HCT116 (cell line): ENCODE results near the gene TMEM234. TPM values are rescaled to one million over a fixed set of nuclear protein-coding genes. Genes with fewer than 3 reads are reported as not detected.

Experiments used
- ATAC-seq: fragments of 200-7000 bp; cut with Tn5 transposase; 2 replicates; pipeline ENCODE4 v1.9.1; 2020; ENCODE audit warnings: mild to moderate bottlenecking, moderate library complexity
- BruUV-seq: library from RNA; stranded (reverse); fragments of 400-500 nt; replicated peaks from 2 replicates; lab custom pipeline; 2021; lab: Mats Ljungman, UMichigan
- CTCF ChIA-PET: fragments of 300-600 bp; sonication (Branson Sonifier 250); formaldehyde crosslinking; loops from one replicate; lab custom pipeline; 2021; ENCODE audit warnings: antibody characterized with exemption; lab: Charles Lee
- POLR2A ChIA-PET: fragments of 300-600, 350-600 bp; sonication (Branson Sonifier 250); formaldehyde crosslinking; loops from one replicate; lab custom pipeline; 2021; ENCODE audit warnings: antibody characterized with exemption; lab: Charles Lee
- RAD21 ChIA-PET, 2 experiments: fragments of 300-600 bp; sonication (Branson Sonifier 250); formaldehyde crosslinking; loops; one replicate each; lab custom pipeline; 2023; ENCODE audit warnings: low total read pairs in 2 of 2; ENCODE audit not compliant: uncharacterized antibody in 2 of 2, unreplicated experiment in 2 of 2, low non-redundant PET in 1 of 2; lab: Charles Lee
- DNase-seq: peaks from one replicate; pipeline ENCODE4 v3.0.0-alpha.2; 2010; ENCODE audit warnings: low read depth, low spot score
- H2AFZ ChIP-seq: fragments of 200-600 bp; shearing (Covaris generic), sonication (generic); 2 replicates; pipeline ENCODE4 v1.6.1; 2017; ENCODE audit warnings: low read depth, mixed run types, mixed read lengths, antibody characterized with exemption, low read length; ENCODE audit not compliant: poor library complexity, severe bottlenecking
- H3K27ac ChIP-seq: 2 replicates; pipeline ENCODE4 v1.5.1; 2012; ENCODE audit warnings: low read depth, low read length
- H3K27me3 ChIP-seq: fragments of 200-600 bp; sonication (generic); 2 replicates; pipeline ENCODE4 v1.6.1; 2016; ENCODE audit warnings: mixed run types, low read length, mixed read lengths; ENCODE audit not compliant: insufficient read depth
- H3K36me3 ChIP-seq, 2 experiments: fragments of 200-500 bp in 1 of 2; fragments of 200-600 bp in 1 of 2; sonication (Bioruptor generic) in 1 of 2; sonication (generic) in 1 of 2; 2 replicates each; pipeline versions ENCODE4 v1.5.1 to v1.6.1; 2014 to 2016; ENCODE audit warnings: low read length in 2 of 2, inconsistent platforms in 1 of 2, mixed read lengths in 1 of 2, mixed run types in 1 of 2; ENCODE audit not compliant: insufficient read depth in 2 of 2, control insufficient read depth in 1 of 2
- H3K4me1 ChIP-seq, 2 experiments: fragments of 200-600 bp in 1 of 2; sonication (generic) in 1 of 2; 2 replicates each; pipeline versions ENCODE4 v1.5.1 to v1.6.1; 2012 to 2017; ENCODE audit warnings: low read length in 2 of 2, inconsistent platforms in 1 of 2, mild to moderate bottlenecking in 1 of 2, mixed read lengths in 1 of 2, mixed run types in 1 of 2, moderate library complexity in 1 of 2; ENCODE audit not compliant: insufficient read depth in 2 of 2, control insufficient read depth in 1 of 2
- H3K4me2 ChIP-seq: fragments of 200-600 bp; sonication (generic); 2 replicates; pipeline ENCODE4 v1.6.1; 2017; ENCODE audit warnings: mixed run types, low read length, mixed read lengths
- H3K4me3 ChIP-seq, 2 experiments: fragments of 200-600 bp in 1 of 2; sonication (generic) in 1 of 2; replicated peaks in 1 of 2; 2 replicates each; pipeline ENCODE4 v1.5.1; 2011 to 2016; ENCODE audit warnings: low read length in 2 of 2, control low read depth in 1 of 2, low read depth in 1 of 2, mild to moderate bottlenecking in 1 of 2, mixed read lengths in 1 of 2, mixed run types in 1 of 2
- H3K79me2 ChIP-seq: fragments of 200-600 bp; sonication (generic); 2 replicates; pipeline ENCODE4 v1.6.1; 2017; ENCODE audit warnings: mild to moderate bottlenecking, mixed run types, low read length, moderate library complexity, mixed read lengths; ENCODE audit not compliant: insufficient read depth
- H3K9ac ChIP-seq: fragments of 200-600 bp; sonication (generic); 2 replicates; pipeline ENCODE4 v1.6.1; 2016; ENCODE audit warnings: low read length, mixed read lengths
- H3K9me2 ChIP-seq: fragments of 200-600 bp; sonication (generic), shearing (Covaris generic); 2 replicates; pipeline ENCODE4 v1.6.1; 2017; ENCODE audit warnings: mixed run types, mild to moderate bottlenecking, moderate library complexity; ENCODE audit not compliant: insufficient read depth
- H3K9me3 ChIP-seq, 2 experiments: fragments of 200-500 bp in 1 of 2; fragments of 200-600 bp in 1 of 2; sonication (Bioruptor generic) in 1 of 2; sonication (generic) in 1 of 2; 2 replicates each; pipeline ENCODE4 v1.6.1; 2014 to 2017; ENCODE audit warnings: low read length in 2 of 2, mixed read lengths in 2 of 2, inconsistent platforms in 1 of 2, low read depth in 1 of 2, mild to moderate bottlenecking in 1 of 2, mixed run types in 1 of 2, moderate library complexity in 1 of 2; ENCODE audit not compliant: control insufficient read depth in 1 of 2, insufficient read depth in 1 of 2
- H4K20me1 ChIP-seq: fragments of 200-600 bp; sonication (generic), shearing (Covaris generic); 2 replicates; pipeline ENCODE4 v1.6.1; 2017; ENCODE audit warnings: mixed run types, mild to moderate bottlenecking, moderate library complexity; ENCODE audit not compliant: insufficient read depth
- CBX3 ChIP-seq: IDR thresholded peaks from 2 replicates; pipeline ENCODE4 v1.6.1; 2012; ENCODE audit warnings: low read depth
- CEBPB ChIP-seq: IDR thresholded peaks from 2 replicates; pipeline ENCODE4 v1.6.1; 2012; ENCODE audit warnings: low read depth
- EGR1 ChIP-seq: IDR thresholded peaks from 2 replicates; pipeline ENCODE4 v1.6.1; 2012; ENCODE audit warnings: low read depth
- EZH2 ChIP-seq: fragments of 200-600 bp; sonication (generic); IDR thresholded peaks from 2 replicates; pipeline ENCODE4 v1.6.1; 2017; ENCODE audit warnings: antibody characterized with exemption, mixed run types
- FOSL1 ChIP-seq: IDR thresholded peaks from 2 replicates; pipeline ENCODE4 v1.6.1; 2012; ENCODE audit warnings: low read depth
- MAX ChIP-seq: IDR thresholded peaks from 2 replicates; pipeline ENCODE4 v1.6.1; 2012
- POLR2A ChIP-seq: IDR thresholded peaks from 2 replicates; pipeline ENCODE4 v1.7.0; 2011; ENCODE audit warnings: borderline replicate concordance; ENCODE audit not compliant: insufficient read depth, insufficient read length; ENCODE audit errors: extremely low read depth
- POLR2AphosphoS5 ChIP-seq: IDR thresholded peaks from 2 replicates; pipeline ENCODE4 v1.6.1; 2011; ENCODE audit warnings: mild to moderate bottlenecking, low read depth, low read length, moderate library complexity
- RAD21 ChIP-seq: IDR thresholded peaks from 2 replicates; pipeline ENCODE4 v1.6.1; 2012; ENCODE audit warnings: low read depth, mild to moderate bottlenecking
- REST ChIP-seq: IDR thresholded peaks from 2 replicates; pipeline ENCODE4 v1.6.1; 2012; ENCODE audit warnings: low read depth
- SIN3A ChIP-seq: IDR thresholded peaks from 2 replicates; pipeline ENCODE4 v1.6.1; 2012; ENCODE audit warnings: low read depth
- SP1 ChIP-seq: IDR thresholded peaks from 2 replicates; pipeline ENCODE4 v1.6.1; 2012; ENCODE audit warnings: low read depth
- TCF7L2 ChIP-seq: IDR thresholded peaks from 2 replicates; pipeline ENCODE4 v1.7.0; 2011; ENCODE audit warnings: borderline replicate concordance, inconsistent platforms; ENCODE audit not compliant: insufficient read depth, insufficient read length; ENCODE audit errors: extremely low read depth
- ZFX ChIP-seq: fragments of 450-650 bp; IDR thresholded peaks from 2 replicates; pipeline ENCODE4 v1.6.1; 2017
- intact Hi-C: fragments of 100-400 bp; cut with micrococcal nuclease; formaldehyde crosslinking; loops from 2 replicates; pipeline ENCODE4 v1.10.0; 2022
- total RNA-seq: library from RNA; stranded (reverse); gene quantifications from one replicate; pipeline ENCODE4 v1.2.1, GENCODE V29; 2021; ENCODE audit not compliant: unreplicated experiment

Gene TMEM234
- total RNA-seq, 1 experiment from 2014 or later = 12.3 TPM

GRCh38 chr1:32179443-32180185, 42.5 kb downstream of the TMEM234 start, which contains the start of gene TXLNA:
Gene TXLNA (plus strand): TSS chr1:32179675. CDS start chr1:32180346, 671 bp downstream.
- H3K79me2 ChIP-seq = peaks cover 45% of the 10 kb centered on the region
- H3K4me3 ChIP-seq = peak within 1 kb of the TSS; percentile 85 to 86
- H3K4me1 ChIP-seq = peaks cover 15 to 32% of the 10 kb centered on the region in 2 experiments
- no TSS peak for BruUV-seq
- H3K27me3 ChIP-seq = no peaks in the 10 kb centered on the region
- intact Hi-C loops = loop anchor here (5.0 kb wide), 1 partner anchor 67 kb away; no protein-coding TSS in a partner anchor
- peak within 1 kb of the TSS; percentile 95 for H3K9ac ChIP-seq
- ATAC-seq = peak; percentile 92
- ChIA-PET RAD21 (interaction anchor here in 1 of 2 experiments (0.6 kb wide), 1 partner anchor 64 kb away, joined by 6 read pairs; no protein-coding TSS in a partner anchor), CTCF (no interaction called here), POLR2A (interaction anchor here (1.0 to 1.5 kb wide), 5 partner anchors 25 to 156 kb away, joined by 3 to 7 read pairs (median 4); partner anchors contain the start of genes MARCKSL1 and TMEM39B)
- H3K9me3 ChIP-seq = no peaks in the 10 kb centered on the region
- peak; percentile 83 for DNase-seq
- H2AFZ ChIP-seq = peak within 1 kb of the TSS; percentile 72
- peak within 1 kb of the TSS; percentile 95 for H3K4me2 ChIP-seq
- H4K20me1 ChIP-seq = peaks cover 6% of the 10 kb centered on the region; the same call in 1 of the 2 replicates
- peaks cover 19 to 32% of the 10 kb centered on the region in 2 experiments for H3K36me3 ChIP-seq
- TF ChIP-seq REST = no peak
- TF ChIP-seq EGR1 = peak; percentile 95
- TF ChIP-seq SP1 = peak; percentile 82
- no peak for TF ChIP-seq CEBPB
- peak; percentile 83 for TF ChIP-seq POLR2A
- TF ChIP-seq MAX = peak; percentile 96
- no peak for TF ChIP-seq EZH2
- TF ChIP-seq CBX3 = 0 out of 2 replicates have a peak, but pooled peaks have one; percentile 18
- TF ChIP-seq SIN3A = peak; percentile 88
- peak; percentile 79 for TF ChIP-seq POLR2AphosphoS5
- peak; percentile 55; the same call in 1 of the 2 replicates for TF ChIP-seq ZFX
- no peak for TF ChIP-seq FOSL1
- TF ChIP-seq TCF7L2 = peak; percentile 9
- 0 out of 2 replicates have a peak, but pooled peaks have one; percentile 18 for TF ChIP-seq RAD21
- no peaks in the 10 kb centered on the region for H3K9me2 ChIP-seq
- H3K27ac ChIP-seq = peak within 1 kb of the TSS; percentile 69
